GM23338 (cell line): ENCODE data around the gene VSIG10L2. TPM values are rescaled to one million over a fixed set of nuclear protein-coding genes. Genes with fewer than 3 reads are reported as not detected.

Experiments
- ATAC-seq: fragments of 200-7000 bp; cut with Tn5 transposase; 3 replicates; pipeline ENCODE4 v1.9.1; 2020
- DNase-seq: peaks from one replicate; pipeline ENCODE4 v3.0.0-alpha.2; 2015; ENCODE audit warnings: low spot score
- H2AFZ ChIP-seq: fragments of 200-600 bp; sonication (generic); 2 replicates; pipeline ENCODE4 v1.8.0; 2016; ENCODE audit warnings: antibody characterized with exemption, mild to moderate bottlenecking, moderate library complexity
- H3F3A ChIP-seq: fragments of 200-600 bp; sonication (generic); replicated peaks from 2 replicates; pipeline ENCODE4 v1.8.0; 2017; ENCODE audit warnings: antibody characterized with exemption, mixed run types, low read depth
- H3K27ac ChIP-seq: fragments of 200-600 bp; sonication (generic); 2 replicates; pipeline ENCODE4 v1.6.1; 2016; ENCODE audit warnings: low read depth
- H3K27me3 ChIP-seq: fragments of 200-600 bp; sonication (generic); 2 replicates; pipeline ENCODE4 v1.8.0; 2016; ENCODE audit warnings: mild to moderate bottlenecking, mixed run types, moderate library complexity; ENCODE audit not compliant: insufficient read depth
- H3K36me3 ChIP-seq: fragments of 200-600 bp; sonication (generic); 2 replicates; pipeline ENCODE4 v1.8.0; 2016; ENCODE audit warnings: mild to moderate bottlenecking; ENCODE audit not compliant: insufficient read depth
- H3K4me1 ChIP-seq: fragments of 200-600 bp; sonication (generic); 2 replicates; pipeline ENCODE4 v1.8.0; 2016; ENCODE audit warnings: mild to moderate bottlenecking, moderate library complexity; ENCODE audit not compliant: insufficient read depth
- H3K4me2 ChIP-seq: fragments of 200-600 bp; sonication (generic); 2 replicates; pipeline ENCODE4 v1.7.1; 2017; ENCODE audit warnings: mixed run types
- H3K4me3 ChIP-seq: fragments of 200-600 bp; sonication (generic); 2 replicates; pipeline ENCODE4 v1.6.1; 2016; ENCODE audit warnings: mixed run types
- H3K79me2 ChIP-seq: fragments of 200-600 bp; sonication (generic); replicated peaks from 2 replicates; pipeline ENCODE4 v1.8.0; 2017; ENCODE audit warnings: mild to moderate bottlenecking; ENCODE audit not compliant: insufficient read depth
- H3K9me2 ChIP-seq: fragments of 200-600 bp; sonication (generic); 2 replicates; pipeline ENCODE4 v1.8.0; 2017; ENCODE audit not compliant: insufficient read depth
- H4K20me1 ChIP-seq: fragments of 200-600 bp; sonication (generic); replicated peaks from 2 replicates; pipeline ENCODE4 v1.8.0; 2017; ENCODE audit warnings: mild to moderate bottlenecking; ENCODE audit not compliant: insufficient read depth
- H3K27ac Mint-ChIP-seq: 2 replicates; pipeline ENCODE4 v1.8.0; 2020; ENCODE audit warnings: inconsistent platforms, mild to moderate bottlenecking, moderate library complexity, mixed read lengths
- H3K27me3 Mint-ChIP-seq: 3 replicates; pipeline ENCODE4 v1.8.0; 2022; ENCODE audit warnings: low read depth, mild to moderate bottlenecking, moderate library complexity, mixed read lengths, inconsistent platforms; ENCODE audit not compliant: insufficient read depth, poor library complexity
- H3K36me3 Mint-ChIP-seq: 3 replicates; pipeline ENCODE4 v1.8.0; 2021; ENCODE audit warnings: low read depth, mild to moderate bottlenecking, inconsistent platforms, moderate library complexity, mixed read lengths
- H3K4me1 Mint-ChIP-seq: 3 replicates; pipeline ENCODE4 v1.8.0; 2020; ENCODE audit warnings: mild to moderate bottlenecking, inconsistent platforms, mixed read lengths
- H3K4me3 Mint-ChIP-seq: 3 replicates; pipeline ENCODE4 v1.8.0; 2021; ENCODE audit warnings: moderate library complexity, mild to moderate bottlenecking, inconsistent platforms, mixed read lengths
- H3K9me3 Mint-ChIP-seq: 3 replicates; pipeline ENCODE4 v1.8.0; 2020; ENCODE audit warnings: moderate library complexity, mild to moderate bottlenecking, inconsistent platforms, mixed read lengths
- CREB1 ChIP-seq: fragments of 250-450 bp; sonication (Bioruptor Pico); IDR thresholded peaks from 2 replicates; pipeline ENCODE4 v1.5.0; 2020; ENCODE audit warnings: low read depth, mild to moderate bottlenecking, moderate library complexity
- CTCF ChIP-seq, 2 experiments: fragments of 200-600 bp in 1 of 2; sonication (generic) in 1 of 2; conservative IDR thresholded peaks; 2 replicates each; pipeline versions ENCODE4 v1.5.1 to v1.6.1; 2016 to 2017; ENCODE audit warnings: antibody characterized with exemption in 2 of 2, low read depth in 2 of 2, mild to moderate bottlenecking in 2 of 2, moderate library complexity in 1 of 2
- EZH2 ChIP-seq: fragments of 200-600 bp; sonication (generic); IDR thresholded peaks from one replicate; pipeline ENCODE4 v1.8.0; 2017; ENCODE audit warnings: antibody characterized with exemption, mild to moderate bottlenecking, low read depth; ENCODE audit not compliant: unreplicated experiment
- JUNB ChIP-seq: IDR thresholded peaks from one replicate; pipeline ENCODE4 v1.6.1; 2016; ENCODE audit warnings: antibody characterized with exemption; ENCODE audit not compliant: unreplicated experiment
- NANOG ChIP-seq: IDR thresholded peaks from 2 replicates; pipeline ENCODE4 v1.6.1; 2016; ENCODE audit warnings: antibody characterized with exemption, borderline replicate concordance
- POLR2AphosphoS5 ChIP-seq: IDR thresholded peaks from 2 replicates; pipeline ENCODE4 v1.6.1; 2016; ENCODE audit warnings: antibody characterized with exemption, low read depth
- STAT1 ChIP-seq: IDR thresholded peaks from one replicate; pipeline ENCODE4 v1.6.1; 2016; ENCODE audit warnings: antibody characterized with exemption; ENCODE audit not compliant: unreplicated experiment
- ZNF114 ChIP-seq: fragments of 250-450 bp; sonication (Bioruptor Pico); IDR thresholded peaks from 2 replicates; pipeline ENCODE4 v1.5.0; 2020; ENCODE audit warnings: mild to moderate bottlenecking, moderate library complexity
- ZNF331 ChIP-seq: fragments of 250-450 bp; sonication (Bioruptor Pico); IDR thresholded peaks from 2 replicates; pipeline ENCODE4 v1.5.0; 2020; ENCODE audit warnings: low read depth, mild to moderate bottlenecking, moderate library complexity
- polyA plus RNA-seq: library from polyadenylated mRNA; unstranded; fragments of >200 nt; fragmentation: Nextera tagmentation; extraction: Ambion mirVana; gene quantifications from 2 replicates; pipeline ENCODE4 v1.2.1, GENCODE V29; 2016
- total RNA-seq: library from RNA; depleted of rRNA; stranded (reverse); fragments of >200 nt; shearing (Covaris generic); gene quantifications from 2 replicates; pipeline ENCODE4 v1.2.3, GENCODE V29; 2014
- TF ChIP-seq, protein P1 (sequence below): fragments of 250-450 bp; sonication (Bioruptor Pico); IDR thresholded peaks from 2 replicates; pipeline ENCODE4 v1.5.0; 2020; ENCODE audit warnings: mild to moderate bottlenecking, moderate library complexity
- TF ChIP-seq, protein P2 (sequence below): IDR thresholded peaks from 2 replicates; pipeline ENCODE4 v1.6.1; 2016; ENCODE audit warnings: antibody characterized with exemption

The VSIG10L2 gene
- total and polyA plus RNA-seq, 2 experiments from 2014 or later: 0.63 TPM; not detected in 1

DNA sequence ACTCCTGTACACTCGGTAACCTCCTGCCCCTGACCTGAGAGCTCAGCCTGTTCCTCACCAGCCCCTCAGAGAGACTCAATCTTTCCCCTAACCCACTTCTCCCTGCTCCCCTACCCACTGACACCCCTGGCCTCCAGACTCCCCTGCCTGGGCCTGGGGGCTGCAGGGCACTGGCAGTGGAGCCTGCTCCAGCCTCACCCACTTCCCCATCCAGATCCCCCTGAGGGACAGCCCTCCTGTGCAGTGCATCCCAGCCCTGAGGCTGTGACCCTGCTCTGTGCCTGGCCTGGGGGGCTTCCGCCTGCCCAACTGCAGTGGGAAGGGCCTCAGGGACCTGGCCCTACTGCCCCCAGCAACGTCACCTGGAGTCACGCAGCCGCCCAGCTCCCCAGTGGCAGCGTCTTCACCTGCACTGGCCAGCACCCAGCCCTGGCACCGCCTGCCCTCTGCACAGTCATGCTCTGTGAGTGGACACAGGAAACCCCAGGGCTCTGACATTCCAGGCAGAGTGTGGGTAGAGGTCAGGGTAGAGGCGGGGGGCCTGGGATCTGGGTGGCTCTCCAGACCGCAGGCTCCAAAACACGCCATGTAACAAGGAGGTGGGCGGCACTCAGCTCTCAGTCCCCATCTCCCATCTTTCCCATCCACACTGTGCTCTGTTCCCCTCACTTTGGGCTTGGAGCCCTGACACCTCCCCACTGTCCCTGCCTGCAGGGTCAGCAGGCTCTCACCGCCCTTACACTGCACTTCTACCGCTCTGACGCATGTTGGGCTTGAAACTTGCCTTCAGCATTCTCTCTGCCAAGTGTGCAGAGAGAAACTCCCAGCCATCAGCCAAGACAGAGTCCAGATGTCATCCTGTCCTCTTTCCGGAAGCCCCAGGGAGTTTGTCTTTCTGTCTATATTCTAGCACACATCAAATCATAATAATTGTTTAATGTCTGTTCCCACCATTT is 5.1 kb downstream of the VSIG10L2 start:
- Histone ChIP-seq H3K27me3 (no peaks in the 10 kb centered on the region), H3K4me3 (no peak overlapping the region), H3F3A (no peaks in the 10 kb centered on the region), H3K27ac (no peak overlapping the region), H3K79me2 (no peaks in the 10 kb centered on the region), H3K4me1 (no peaks in the 10 kb centered on the region), H4K20me1 (no peaks in the 10 kb centered on the region), H3K9me2 (no peaks in the 10 kb centered on the region), H2AFZ (no peak overlapping the region), H3K4me2 (no peak overlapping the region), H3K36me3 (no peaks in the 10 kb centered on the region)
- TF ChIP-seq ZNF114 (CRISPR knock-in tag): no peak
- H3K27me3 Mint-ChIP-seq: peaks cover 3% of the 10 kb centered on the region
- no peak overlapping the region for H3K27ac Mint-ChIP-seq
- H3K4me1 Mint-ChIP-seq: peaks cover 9% of the 10 kb centered on the region
- DNase-seq (no peak), ATAC-seq (peak; percentile 11; the same call in 2 of the 3 replicates)
- H3K36me3 Mint-ChIP-seq: no peaks in the 10 kb centered on the region; the same call in 2 of the 3 replicates
- H3K4me3 Mint-ChIP-seq: no peak overlapping the region; the same call in 2 of the 3 replicates
- no peaks in the 10 kb centered on the region; the same call in 2 of the 3 replicates for H3K9me3 Mint-ChIP-seq

- Histone ChIP-seq H3K27ac (no peak overlapping the region), H2AFZ (no peak overlapping the region), H3K4me1 (no peaks in the 10 kb centered on the region), H3K4me2 (no peak overlapping the region), H3K4me3 (no peak overlapping the region), H3K36me3 (no peaks in the 10 kb centered on the region), H3K79me2 (no peaks in the 10 kb centered on the region), H3K27me3 (no peaks in the 10 kb centered on the region), H3F3A (no peaks in the 10 kb centered on the region), H3K9me2 (no peaks in the 10 kb centered on the region), H4K20me1 (no peaks in the 10 kb centered on the region)
- Mint-ChIP-seq H3K4me1 (peaks cover 9% of the 10 kb centered on the region), H3K27me3 (peaks cover 3% of the 10 kb centered on the region), H3K36me3 (no peaks in the 10 kb centered on the region; the same call in 2 of the 3 replicates), H3K9me3 (no peaks in the 10 kb centered on the region; the same call in 2 of the 3 replicates), H3K4me3 (no peak overlapping the region; the same call in 2 of the 3 replicates), H3K27ac (0 out of 2 replicates have a peak overlapping the region, but pooled peaks have one; percentile 49)
- no peak for DNase-seq
- peak; percentile 32 for ATAC-seq
- TF ChIP-seq STAT1 (no peak), NANOG (no peak), ZNF331 (CRISPR knock-in tag) (no peak), EZH2 (no peak), ZNF114 (CRISPR knock-in tag) (no peak), CREB1 (no peak), JUNB (no peak), CTCF (conservative IDR thresholded peaks at IDR 0.05; ENCODE audit: low read depth in 2 of 2) (no peak), POLR2AphosphoS5 (no peak)
- TF ChIP-seq, protein P1, sequence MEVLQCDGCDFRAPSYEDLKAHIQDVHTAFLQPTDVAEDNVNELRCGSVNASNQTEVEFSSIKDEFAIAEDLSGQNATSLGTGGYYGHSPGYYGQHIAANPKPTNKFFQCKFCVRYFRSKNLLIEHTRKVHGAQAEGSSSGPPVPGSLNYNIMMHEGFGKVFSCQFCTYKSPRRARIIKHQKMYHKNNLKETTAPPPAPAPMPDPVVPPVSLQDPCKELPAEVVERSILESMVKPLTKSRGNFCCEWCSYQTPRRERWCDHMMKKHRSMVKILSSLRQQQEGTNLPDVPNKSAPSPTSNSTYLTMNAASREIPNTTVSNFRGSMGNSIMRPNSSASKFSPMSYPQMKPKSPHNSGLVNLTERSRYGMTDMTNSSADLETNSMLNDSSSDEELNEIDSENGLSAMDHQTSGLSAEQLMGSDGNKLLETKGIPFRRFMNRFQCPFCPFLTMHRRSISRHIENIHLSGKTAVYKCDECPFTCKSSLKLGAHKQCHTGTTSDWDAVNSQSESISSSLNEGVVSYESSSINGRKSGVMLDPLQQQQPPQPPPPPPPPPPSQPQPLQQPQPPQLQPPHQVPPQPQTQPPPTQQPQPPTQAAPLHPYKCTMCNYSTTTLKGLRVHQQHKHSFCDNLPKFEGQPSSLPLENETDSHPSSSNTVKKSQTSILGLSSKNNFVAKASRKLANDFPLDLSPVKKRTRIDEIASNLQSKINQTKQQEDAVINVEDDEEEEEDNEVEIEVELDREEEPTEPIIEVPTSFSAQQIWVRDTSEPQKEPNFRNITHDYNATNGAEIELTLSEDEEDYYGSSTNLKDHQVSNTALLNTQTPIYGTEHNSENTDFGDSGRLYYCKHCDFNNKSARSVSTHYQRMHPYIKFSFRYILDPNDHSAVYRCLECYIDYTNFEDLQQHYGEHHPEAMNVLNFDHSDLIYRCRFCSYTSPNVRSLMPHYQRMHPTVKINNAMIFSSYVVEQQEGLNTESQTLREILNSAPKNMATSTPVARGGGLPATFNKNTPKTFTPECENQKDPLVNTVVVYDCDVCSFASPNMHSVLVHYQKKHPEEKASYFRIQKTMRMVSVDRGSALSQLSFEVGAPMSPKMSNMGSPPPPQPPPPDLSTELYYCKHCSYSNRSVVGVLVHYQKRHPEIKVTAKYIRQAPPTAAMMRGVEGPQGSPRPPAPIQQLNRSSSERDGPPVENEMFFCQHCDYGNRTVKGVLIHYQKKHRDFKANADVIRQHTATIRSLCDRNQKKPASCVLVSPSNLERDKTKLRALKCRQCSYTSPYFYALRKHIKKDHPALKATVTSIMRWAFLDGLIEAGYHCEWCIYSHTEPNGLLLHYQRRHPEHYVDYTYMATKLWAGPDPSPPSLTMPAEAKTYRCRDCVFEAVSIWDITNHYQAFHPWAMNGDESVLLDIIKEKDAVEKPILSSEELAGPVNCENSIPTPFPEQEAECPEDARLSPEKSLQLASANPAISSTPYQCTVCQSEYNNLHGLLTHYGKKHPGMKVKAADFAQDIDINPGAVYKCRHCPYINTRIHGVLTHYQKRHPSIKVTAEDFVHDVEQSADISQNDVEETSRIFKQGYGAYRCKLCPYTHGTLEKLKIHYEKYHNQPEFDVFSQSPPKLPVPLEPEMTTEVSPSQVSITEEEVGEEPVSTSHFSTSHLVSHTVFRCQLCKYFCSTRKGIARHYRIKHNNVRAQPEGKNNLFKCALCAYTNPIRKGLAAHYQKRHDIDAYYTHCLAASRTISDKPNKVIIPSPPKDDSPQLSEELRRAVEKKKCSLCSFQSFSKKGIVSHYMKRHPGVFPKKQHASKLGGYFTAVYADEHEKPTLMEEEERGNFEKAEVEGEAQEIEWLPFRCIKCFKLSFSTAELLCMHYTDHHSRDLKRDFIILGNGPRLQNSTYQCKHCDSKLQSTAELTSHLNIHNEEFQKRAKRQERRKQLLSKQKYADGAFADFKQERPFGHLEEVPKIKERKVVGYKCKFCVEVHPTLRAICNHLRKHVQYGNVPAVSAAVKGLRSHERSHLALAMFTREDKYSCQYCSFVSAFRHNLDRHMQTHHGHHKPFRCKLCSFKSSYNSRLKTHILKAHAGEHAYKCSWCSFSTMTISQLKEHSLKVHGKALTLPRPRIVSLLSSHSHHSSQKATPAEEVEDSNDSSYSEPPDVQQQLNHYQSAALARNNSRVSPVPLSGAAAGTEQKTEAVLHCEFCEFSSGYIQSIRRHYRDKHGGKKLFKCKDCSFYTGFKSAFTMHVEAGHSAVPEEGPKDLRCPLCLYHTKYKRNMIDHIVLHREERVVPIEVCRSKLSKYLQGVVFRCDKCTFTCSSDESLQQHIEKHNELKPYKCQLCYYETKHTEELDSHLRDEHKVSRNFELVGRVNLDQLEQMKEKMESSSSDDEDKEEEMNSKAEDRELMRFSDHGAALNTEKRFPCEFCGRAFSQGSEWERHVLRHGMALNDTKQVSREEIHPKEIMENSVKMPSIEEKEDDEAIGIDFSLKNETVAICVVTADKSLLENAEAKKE (CRISPR knock-in tag): no peak
- TF ChIP-seq, protein P2, sequence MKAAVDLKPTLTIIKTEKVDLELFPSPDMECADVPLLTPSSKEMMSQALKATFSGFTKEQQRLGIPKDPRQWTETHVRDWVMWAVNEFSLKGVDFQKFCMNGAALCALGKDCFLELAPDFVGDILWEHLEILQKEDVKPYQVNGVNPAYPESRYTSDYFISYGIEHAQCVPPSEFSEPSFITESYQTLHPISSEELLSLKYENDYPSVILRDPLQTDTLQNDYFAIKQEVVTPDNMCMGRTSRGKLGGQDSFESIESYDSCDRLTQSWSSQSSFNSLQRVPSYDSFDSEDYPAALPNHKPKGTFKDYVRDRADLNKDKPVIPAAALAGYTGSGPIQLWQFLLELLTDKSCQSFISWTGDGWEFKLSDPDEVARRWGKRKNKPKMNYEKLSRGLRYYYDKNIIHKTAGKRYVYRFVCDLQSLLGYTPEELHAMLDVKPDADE: no peak
These were observed 5.9 kb downstream of the VSIG10L2 start for GRCh38 chr11:125951731-125952130.
